HG02623 (cell line): ENCODE measurements around the gene ATXN10.

Source experiments
- ATAC-seq: cut with Tn5 transposase; IDR thresholded peaks from one replicate; pipeline ENCODE4 v1.9.1; 2021; ENCODE audit warnings: moderate library complexity; ENCODE audit not compliant: unreplicated experiment

ATXN10 gene

GRCh38 chr22:45887202-45888131 is 215.8 kb downstream of the ATXN10 start:
- ATAC-seq: no peak

- no peak for ATAC-seq
Observed at GRCh38 chr22:45888221-45889092, 216.8 kb downstream of the ATXN10 start.

GRCh38 chr22:45889093-45889538 is 217.5 kb downstream of the ATXN10 start:
- no peak for ATAC-seq

- no peak for ATAC-seq
Observed at GRCh38 chr22:45889539-45890350, 218.1 kb downstream of the ATXN10 start.

- ATAC-seq: no peak
Observed at GRCh38 chr22:45890351-45890635, 218.7 kb downstream of the ATXN10 start.

- no peak for ATAC-seq
Observed at GRCh38 chr22:45891021-45891421, 219.4 kb downstream of the ATXN10 start.

- ATAC-seq: no peak
Observed at GRCh38 chr22:45891471-45891995, 219.9 kb downstream of the ATXN10 start.

GRCh38 chr22:45891996-45892621 is 220.5 kb downstream of the ATXN10 start:
- ATAC-seq: no peak

GRCh38 chr22:45892681-45893461 is 221.2 kb downstream of the ATXN10 start:
- no peak for ATAC-seq

- ATAC-seq: no peak
Observed at GRCh38 chr22:45893516-45893915, 221.9 kb downstream of the ATXN10 start.
